ENCODE data around the gene RIPOR2.

Gene RIPOR2

GRCh38 chr6:24874776-24875533 is 60.8 kb downstream of the RIPOR2 start:
- no peak for DNase-seq

GRCh38 chr6:24874128-24874527 is 61.6 kb downstream of the RIPOR2 start:
- DNase-seq = no peak

- no peak for DNase-seq
Observed at GRCh38 chr6:24872779-24873178, 63.0 kb downstream of the RIPOR2 start.

GRCh38 chr6:24868765-24869164 is 67.0 kb downstream of the RIPOR2 start:
- no peak for DNase-seq

DNA sequence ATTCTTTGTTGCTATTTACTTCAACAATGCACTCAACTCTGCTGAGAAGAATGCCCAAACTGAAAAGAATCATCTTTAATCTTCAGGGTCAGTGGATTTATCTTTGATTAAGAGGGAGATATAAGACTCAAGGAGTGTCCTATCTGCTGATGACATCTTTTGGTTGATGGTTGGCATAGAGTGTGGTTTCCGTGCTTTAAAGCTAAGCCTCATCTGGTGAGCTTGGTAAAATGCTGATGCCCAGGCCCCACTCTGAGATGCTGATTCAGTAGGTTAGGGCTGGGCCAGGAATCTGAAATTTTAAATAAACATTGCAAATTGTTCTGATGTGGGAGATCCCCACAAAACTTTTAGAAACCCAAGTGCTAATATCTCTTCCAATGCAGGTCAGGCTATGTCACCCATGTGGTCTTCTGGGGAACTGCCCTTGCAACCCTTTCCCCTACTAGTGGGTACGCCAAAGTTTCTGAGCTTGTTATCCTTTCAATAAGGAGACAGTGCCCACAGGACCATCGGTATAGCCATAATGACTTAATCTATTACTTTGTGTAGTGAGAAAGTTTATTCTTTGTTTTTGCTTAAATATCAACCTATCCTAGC is 68.6 kb downstream of the RIPOR2 start:
- DNase-seq = no peak

DNA sequence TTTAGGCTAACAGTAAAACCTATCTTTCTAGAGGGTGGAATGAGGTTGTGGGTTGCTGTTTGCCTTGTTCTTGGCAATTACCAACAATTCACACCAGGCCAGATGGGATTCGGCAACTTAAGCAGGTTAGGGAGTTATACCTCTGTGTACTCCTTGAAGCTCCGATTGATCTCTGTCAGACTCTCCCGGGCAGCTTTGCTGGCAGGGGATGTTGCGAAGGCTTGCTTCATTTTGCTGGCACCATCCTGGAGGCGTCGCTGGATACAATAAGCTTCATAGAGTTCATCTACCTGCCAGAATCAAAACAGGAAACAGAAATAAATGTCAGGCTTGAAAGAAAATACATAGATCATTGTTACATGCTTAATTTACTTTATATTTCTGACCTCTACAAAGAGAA is 70.6 kb downstream of the RIPOR2 start:
- DNase-seq = no peak

DNA sequence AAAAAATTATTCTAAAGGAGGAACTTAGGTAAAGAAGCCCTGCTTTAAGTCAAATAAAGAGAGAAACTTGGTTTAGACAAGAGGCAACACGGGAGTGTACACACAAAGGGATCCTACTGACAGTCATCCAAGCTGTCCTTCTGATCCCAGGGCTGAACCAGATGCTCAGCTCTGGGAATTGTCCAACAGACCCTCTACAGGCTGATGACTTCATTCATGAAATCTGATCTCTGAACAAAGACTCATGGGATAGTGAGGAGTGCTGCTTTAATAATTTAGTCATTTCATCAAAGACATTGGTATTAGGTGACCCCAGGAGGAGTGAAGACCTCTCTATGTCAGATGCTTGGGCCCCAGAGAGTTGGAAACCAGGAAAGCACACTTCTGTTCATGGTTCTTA is 71.4 kb downstream of the RIPOR2 start:
- peak; percentile 54 for DNase-seq

DNA sequence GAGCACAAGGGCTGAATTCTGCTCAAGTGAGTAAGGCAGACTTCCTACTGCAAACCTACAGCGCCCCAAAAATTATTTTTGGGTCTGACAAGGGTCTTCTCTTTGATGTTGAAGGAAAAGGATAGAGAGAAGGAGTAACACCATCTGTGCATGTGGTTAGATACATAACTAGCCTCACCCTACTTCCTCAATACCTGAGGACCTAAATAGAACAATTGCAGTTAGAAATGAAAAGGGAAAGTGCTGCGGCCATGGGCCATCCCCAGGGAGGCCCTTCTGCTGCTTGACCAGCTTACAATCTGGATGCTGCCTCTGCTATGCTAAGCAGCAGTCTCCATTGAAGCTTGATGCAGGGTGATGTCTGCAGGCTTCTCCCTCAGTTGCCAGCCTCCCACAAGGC is 73.8 kb downstream of the RIPOR2 start:
- no peak for DNase-seq

- DNase-seq = no peak
Observed at GRCh38 chr6:24859608-24860200, 76.1 kb downstream of the RIPOR2 start.

GRCh38 chr6:24859132-24859531 is 76.6 kb downstream of the RIPOR2 start:
- DNase-seq = no peak

- DNase-seq = peak; percentile 19
Observed at GRCh38 chr6:24858177-24858653, 77.5 kb downstream of the RIPOR2 start.

DNA sequence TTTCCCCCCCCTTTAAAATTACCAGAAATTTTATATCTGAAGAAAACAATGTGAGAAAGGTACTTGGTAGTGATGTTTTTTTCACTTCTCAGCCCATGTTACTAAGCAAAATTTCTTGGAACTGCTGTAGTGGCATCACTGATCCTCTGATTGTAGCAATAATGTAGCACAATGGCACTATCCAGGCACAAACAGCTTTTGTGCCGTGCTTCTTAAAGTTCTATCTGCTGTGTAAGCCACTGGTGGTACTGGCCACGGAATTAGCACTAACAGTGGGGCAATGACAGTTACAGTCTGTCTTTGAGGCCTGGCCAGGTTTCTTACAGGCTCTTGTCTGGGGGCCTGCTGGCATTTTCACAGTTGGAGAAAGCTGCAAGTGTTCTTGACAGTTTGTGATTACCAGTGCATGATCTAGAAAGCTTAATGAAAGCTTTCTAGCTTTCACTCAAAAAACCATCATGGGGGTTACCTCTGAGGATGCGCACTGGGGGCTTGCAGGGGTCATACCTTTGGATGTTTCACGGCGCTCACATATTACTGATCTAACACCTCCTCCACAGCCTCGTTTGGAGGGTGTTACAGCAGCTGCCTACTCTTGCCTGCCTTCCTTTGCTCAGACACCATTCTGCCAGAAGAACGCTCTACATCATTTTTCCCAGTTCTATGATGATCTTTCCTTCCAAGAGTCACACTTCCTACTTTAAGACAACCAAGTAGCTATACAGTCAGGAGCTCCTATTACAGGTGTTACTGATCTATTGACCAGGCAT is 78.7 kb downstream of the RIPOR2 start:
- DNase-seq = no peak

DNA sequence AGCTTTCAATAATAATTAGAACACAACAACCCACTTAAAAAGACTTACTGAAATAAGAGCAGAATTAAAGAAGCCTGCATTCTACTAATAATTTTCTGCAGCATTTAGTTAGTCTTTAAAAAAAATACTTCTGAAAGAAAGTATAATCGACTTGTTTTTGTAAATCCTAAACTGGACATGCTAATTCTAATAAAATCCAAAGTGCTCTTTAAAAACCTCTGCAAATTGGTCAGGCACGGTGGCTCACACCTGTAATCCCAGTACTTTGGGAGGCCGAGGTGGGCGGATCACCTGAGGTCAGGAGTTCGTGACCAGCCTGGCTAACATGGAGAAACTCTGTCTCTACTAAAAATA is 79.5 kb downstream of the RIPOR2 start:
- no peak for DNase-seq

DNA sequence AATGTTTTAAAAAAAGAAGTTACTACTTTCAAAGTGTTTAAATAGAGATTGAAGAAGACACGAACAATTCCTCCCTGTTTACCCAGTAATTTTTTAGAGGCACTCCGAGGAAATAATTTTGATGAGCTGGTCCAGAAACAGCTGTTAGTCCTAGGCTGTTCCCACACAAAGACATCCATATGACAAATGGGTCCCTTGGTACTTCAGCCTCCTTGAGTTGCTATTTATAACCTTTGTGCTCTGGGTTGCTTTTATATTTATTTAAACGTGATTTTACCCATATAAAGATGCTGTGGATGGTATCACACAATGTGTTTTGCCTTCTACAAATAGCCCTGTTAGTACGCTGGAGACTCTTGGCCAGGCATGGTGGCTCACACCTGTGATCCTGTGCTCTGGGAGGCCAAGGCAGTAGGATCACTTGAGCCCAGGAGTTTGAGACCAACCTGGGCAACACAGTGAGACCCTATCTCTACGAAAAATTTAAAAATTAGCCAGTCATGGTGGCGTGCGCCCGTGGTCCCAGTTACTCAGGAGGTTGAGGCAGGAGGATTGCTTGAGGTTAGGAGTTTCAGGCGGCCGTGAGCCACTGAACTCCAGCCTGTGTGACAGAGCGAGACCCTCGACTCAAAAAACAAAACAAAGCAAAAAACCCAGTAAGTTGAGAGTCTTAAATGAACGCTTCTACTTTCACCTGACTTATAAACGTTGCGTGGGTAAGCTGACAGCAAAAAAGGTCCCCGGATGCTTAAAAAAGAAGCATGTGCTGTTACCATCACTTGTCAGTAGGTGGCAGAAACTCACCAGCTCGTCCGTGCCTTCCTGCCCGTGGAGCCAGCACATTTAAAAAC is 80.1 kb downstream of the RIPOR2 start:
- DNase-seq = peak; percentile 71

GRCh38 chr6:24854077-24854666 is 81.6 kb downstream of the RIPOR2 start:
- DNase-seq = no peak

- DNase-seq = no peak
Observed at GRCh38 chr6:24851086-24851485, 84.7 kb downstream of the RIPOR2 start.

GRCh38 chr6:24849713-24850112 is 86.0 kb downstream of the RIPOR2 start:
- DNase-seq = no peak

DNA sequence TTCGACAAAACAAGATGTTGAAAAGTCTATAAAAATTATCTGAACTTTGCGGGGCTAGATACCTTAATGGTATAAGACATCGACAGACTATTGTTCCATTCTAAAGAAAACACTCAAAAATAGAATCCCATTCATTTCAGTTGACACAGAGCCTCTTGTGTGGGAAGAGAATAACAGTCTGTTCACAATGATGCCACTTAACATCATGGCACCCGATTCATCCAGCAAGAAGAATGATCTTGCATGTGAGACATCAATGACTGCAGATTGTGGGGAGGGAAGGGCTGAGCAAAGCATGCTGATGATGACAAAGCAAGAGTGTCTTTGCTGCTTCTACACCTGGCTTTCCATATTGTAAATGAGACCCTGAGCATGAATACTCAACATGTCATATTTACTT is 87.3 kb downstream of the RIPOR2 start:
- no peak for DNase-seq

GRCh38 chr6:24847402-24847801 is 88.4 kb downstream of the RIPOR2 start:
- DNase-seq = no peak

GRCh38 chr6:24845578-24845977 is 90.2 kb downstream of the RIPOR2 start:
- no peak for DNase-seq

DNA sequence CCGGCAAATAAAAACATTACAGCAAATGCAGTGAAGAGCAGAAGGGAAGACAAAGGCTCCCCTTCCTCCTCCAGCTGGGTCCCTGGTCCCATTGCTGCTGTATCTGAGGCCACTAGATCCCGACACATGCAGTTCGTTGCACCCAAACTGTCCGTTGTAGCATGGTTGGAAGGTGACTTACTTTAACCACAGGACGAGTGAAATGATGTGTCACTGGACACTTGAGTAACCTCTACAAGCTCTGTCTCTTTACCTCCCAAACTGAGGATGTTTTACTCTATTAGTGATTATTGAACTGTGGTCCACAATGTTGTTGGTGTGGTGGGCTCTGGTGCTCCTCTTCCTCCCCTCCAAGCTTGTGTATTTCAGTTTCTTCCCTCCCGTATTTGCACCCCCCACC is 90.9 kb downstream of the RIPOR2 start:
- DNase-seq = no peak

DNA sequence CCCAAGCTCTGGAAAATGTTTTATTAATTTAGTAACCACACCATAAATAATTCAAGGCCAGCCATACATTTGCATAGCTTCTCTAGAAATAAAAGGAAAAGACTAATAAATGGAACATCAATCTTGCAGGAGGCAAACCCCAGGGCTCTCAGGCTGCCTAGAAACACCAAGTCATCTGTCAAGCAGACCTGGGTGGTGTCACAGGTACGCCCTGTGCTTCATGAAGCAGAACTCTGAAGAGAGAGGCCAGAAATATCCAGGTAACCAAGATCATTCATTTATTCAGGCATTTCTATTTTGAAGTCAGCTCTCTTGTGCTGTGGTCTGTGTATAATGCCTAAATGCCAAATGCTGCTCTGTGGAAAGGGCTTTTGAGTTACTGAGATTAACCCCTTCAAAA is 91.7 kb downstream of the RIPOR2 start:
- no peak for DNase-seq

Measured in EL (cell line).